ENCODE measurements around the gene TTR.

The TTR gene

DNA sequence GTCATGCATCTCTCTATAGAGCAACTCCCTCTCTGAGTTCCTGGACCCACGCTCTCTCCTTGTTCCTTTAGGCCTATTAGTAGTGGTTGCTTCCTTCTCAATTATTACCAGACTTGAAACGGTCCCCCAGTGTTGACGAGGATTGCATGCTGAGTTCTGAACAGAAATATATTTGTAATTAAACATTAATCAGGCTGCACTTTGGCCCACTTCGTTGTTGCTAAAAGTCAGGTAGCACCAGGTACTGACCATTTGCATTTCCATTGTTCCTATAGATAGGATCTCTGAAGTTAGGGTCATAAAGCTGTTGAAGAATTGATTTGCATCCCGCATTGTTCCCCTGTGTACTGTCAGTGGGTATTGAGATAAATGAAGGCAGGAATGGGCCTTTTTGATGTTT is 36.9 kb upstream of the TTR start:
- TF ChIP-seq TEAD4 (IDR thresholded peaks at IDR 0.05): no peak
- TF ChIP-seq CREB1 (IDR thresholded peaks at IDR 0.05; ENCODE audit: low read depth): no peak
- TF ChIP-seq YY1 (IDR thresholded peaks at IDR 0.05; ENCODE audit: low read depth): no peak
- TF ChIP-seq CEBPB (IDR thresholded peaks at IDR 0.05): no peak
- no peak for TF ChIP-seq RAD21 (IDR thresholded peaks at IDR 0.05; ENCODE audit: low read depth)

DNA sequence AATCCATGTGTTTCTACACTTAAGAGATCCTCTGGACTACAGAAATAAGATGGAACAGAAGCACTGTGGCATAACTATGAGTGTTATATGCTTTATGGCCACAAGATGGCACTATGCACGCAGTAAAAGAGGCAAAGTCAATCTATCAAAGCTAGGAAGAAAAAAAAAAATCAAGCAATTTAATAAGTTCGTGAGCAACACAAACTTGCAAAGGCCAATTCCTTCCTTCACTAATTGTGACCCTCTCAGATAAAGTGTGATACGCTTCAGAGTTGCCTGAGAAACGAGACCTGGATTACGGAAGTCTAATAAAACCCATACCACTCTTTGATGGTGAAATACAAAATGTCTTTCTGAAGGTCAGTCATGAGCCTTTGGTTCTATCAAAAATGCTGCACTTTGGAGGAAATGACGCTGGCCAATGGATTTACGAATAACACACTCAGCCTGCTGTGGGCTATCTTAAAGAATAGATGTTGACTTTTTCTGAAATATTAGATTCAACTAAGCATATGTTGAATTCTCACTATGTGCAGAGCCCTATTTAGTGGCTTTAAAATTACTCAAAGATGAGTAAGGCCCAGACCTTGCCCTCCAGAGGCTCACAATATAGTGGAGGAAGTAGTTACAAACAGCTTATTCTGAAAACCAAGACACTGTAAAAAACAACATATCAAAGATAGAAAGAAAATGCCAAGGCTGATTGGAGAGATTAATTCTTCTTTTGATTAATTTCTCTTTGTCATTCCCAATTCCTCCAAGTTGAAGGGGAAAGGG is 35.5 kb upstream of the TTR start:
- TF ChIP-seq RAD21 (IDR thresholded peaks at IDR 0.05; ENCODE audit: low read depth): peak; percentile 89
- TF ChIP-seq CREB1 (IDR thresholded peaks at IDR 0.05; ENCODE audit: low read depth): no peak
- TF ChIP-seq FOXM1 (IDR thresholded peaks at IDR 0.05; ENCODE audit: borderline replicate concordance, low read depth): no peak

- TF ChIP-seq CREB1 (IDR thresholded peaks at IDR 0.05; ENCODE audit: low read depth) (no peak), NFIC (IDR thresholded peaks at IDR 0.05) (no peak), TAF1 (IDR thresholded peaks at IDR 0.05; ENCODE audit: low read depth) (no peak), YY1 (IDR thresholded peaks at IDR 0.05; ENCODE audit: low read depth) (no peak), FOXM1 (IDR thresholded peaks at IDR 0.05; ENCODE audit: borderline replicate concordance, low read depth) (no peak), TEAD4 (IDR thresholded peaks at IDR 0.05) (no peak), ZBTB7A (IDR thresholded peaks at IDR 0.05; ENCODE audit: low read depth) (no peak)
- TF ChIP-seq, protein P1, sequence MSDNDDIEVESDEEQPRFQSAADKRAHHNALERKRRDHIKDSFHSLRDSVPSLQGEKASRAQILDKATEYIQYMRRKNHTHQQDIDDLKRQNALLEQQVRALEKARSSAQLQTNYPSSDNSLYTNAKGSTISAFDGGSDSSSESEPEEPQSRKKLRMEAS (IDR thresholded peaks at IDR 0.05): no peak
- TF ChIP-seq, protein P2, sequence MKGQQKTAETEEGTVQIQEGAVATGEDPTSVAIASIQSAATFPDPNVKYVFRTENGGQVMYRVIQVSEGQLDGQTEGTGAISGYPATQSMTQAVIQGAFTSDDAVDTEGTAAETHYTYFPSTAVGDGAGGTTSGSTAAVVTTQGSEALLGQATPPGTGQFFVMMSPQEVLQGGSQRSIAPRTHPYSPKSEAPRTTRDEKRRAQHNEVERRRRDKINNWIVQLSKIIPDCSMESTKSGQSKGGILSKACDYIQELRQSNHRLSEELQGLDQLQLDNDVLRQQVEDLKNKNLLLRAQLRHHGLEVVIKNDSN (IDR thresholded peaks at IDR 0.05): no peak
Observed at GRCh38 chr18:31557446-31557845, 34.2 kb upstream of the TTR start.

DNA sequence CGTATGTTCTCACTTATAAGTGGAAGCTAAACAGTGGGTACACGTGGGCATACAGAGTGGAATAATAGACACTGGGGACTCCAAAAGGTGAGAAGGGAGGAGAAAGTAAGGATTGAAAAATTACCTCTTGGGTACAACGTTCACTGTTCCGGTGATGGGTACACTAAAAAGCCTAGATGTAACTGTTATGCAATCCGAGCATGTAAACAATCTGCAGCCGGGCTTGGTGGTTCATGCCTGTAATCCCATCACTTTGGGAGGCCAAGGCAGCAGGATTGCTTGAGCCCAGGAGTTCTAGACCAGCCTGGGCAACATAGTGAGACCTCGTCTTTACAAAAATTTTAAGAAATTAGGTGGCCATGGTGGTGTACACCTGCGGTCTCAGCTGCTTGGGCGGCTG is 33.1 kb upstream of the TTR start:
- TF ChIP-seq, protein P1 (IDR thresholded peaks at IDR 0.05): no peak
- TF ChIP-seq NFIC (IDR thresholded peaks at IDR 0.05): no peak

GRCh38 chr18:31562726-31563125 is 29.0 kb upstream of the TTR start:
- no peak for TF ChIP-seq EGR1 (IDR thresholded peaks at IDR 0.05)
- TF ChIP-seq, protein P2 (IDR thresholded peaks at IDR 0.05): no peak
- TF ChIP-seq CEBPB (IDR thresholded peaks at IDR 0.05): no peak
- TF ChIP-seq CREB1 (IDR thresholded peaks at IDR 0.05; ENCODE audit: low read depth): no peak
- no peak for TF ChIP-seq NFIC (IDR thresholded peaks at IDR 0.05)
- TF ChIP-seq ZBTB7A (IDR thresholded peaks at IDR 0.05; ENCODE audit: low read depth): no peak
- TF ChIP-seq FOXM1 (IDR thresholded peaks at IDR 0.05; ENCODE audit: borderline replicate concordance, low read depth): no peak
- TF ChIP-seq EP300 (IDR thresholded peaks at IDR 0.05; ENCODE audit: borderline replicate concordance): no peak
- no peak for TF ChIP-seq YY1 (IDR thresholded peaks at IDR 0.05; ENCODE audit: low read depth)
- TF ChIP-seq TEAD4 (IDR thresholded peaks at IDR 0.05): no peak
- TF ChIP-seq, protein P1 (IDR thresholded peaks at IDR 0.05): no peak
- TF ChIP-seq TAF1 (IDR thresholded peaks at IDR 0.05; ENCODE audit: low read depth): no peak
- no peak for TF ChIP-seq TCF12 (IDR thresholded peaks at IDR 0.05; ENCODE audit: low read depth)
- no peak for TF ChIP-seq RAD21 (IDR thresholded peaks at IDR 0.05; ENCODE audit: low read depth)
- TF ChIP-seq REST (IDR thresholded peaks at IDR 0.05; ENCODE audit: low read depth): no peak

GRCh38 chr18:31563778-31564177 is 27.9 kb upstream of the TTR start:
- no peak for TF ChIP-seq TAF1 (IDR thresholded peaks at IDR 0.05; ENCODE audit: low read depth)
- TF ChIP-seq RAD21 (IDR thresholded peaks at IDR 0.05; ENCODE audit: low read depth): peak; percentile 18; the same call in 1 of the 2 replicates
- TF ChIP-seq REST (IDR thresholded peaks at IDR 0.05; ENCODE audit: low read depth): no peak

All from Ishikawa (cell line).